HL-60 (cell line): Measurements from ENCODE around the gene CACNA1C.

Experiments used
- DNase-seq, 2 experiments: peaks; one replicate each; pipeline ENCODE4 v3.0.0-alpha.2; 2010 to 2020; ENCODE audit warnings: low read depth in 1 of 2, low spot score in 1 of 2
- H3K27ac ChIP-seq: fragments of 250-450 bp; sonication (Bioruptor Pico); replicated peaks from 2 replicates; pipeline ENCODE4 v1.5.1; 2020; ENCODE audit warnings: mild to moderate bottlenecking, moderate library complexity
- H3K27me3 ChIP-seq: fragments of 250-450 bp; sonication (Bioruptor Pico); 2 replicates; pipeline ENCODE4 v1.5.1; 2021; ENCODE audit warnings: mild to moderate bottlenecking, moderate library complexity; ENCODE audit not compliant: insufficient read depth, poor library complexity, severe bottlenecking
- H3K4me3 ChIP-seq: replicated peaks from 2 replicates; pipeline ENCODE4 v1.5.1; 2011; ENCODE audit warnings: mild to moderate bottlenecking, control low read depth, low read length; ENCODE audit not compliant: insufficient read depth
- GABPA ChIP-seq: IDR thresholded peaks from 2 replicates; pipeline ENCODE4 v1.6.1; 2012; ENCODE audit warnings: low read depth
- POLR2AphosphoS5 ChIP-seq: IDR thresholded peaks from 2 replicates; pipeline ENCODE4 v1.6.1; 2012; ENCODE audit warnings: low read depth
- REST ChIP-seq: IDR thresholded peaks from 2 replicates; pipeline ENCODE4 v1.6.1; 2012; ENCODE audit warnings: low read depth; ENCODE audit not compliant: insufficient replicate concordance
- SPI1 ChIP-seq: IDR thresholded peaks from 2 replicates; pipeline ENCODE4 v1.6.1; 2012; ENCODE audit warnings: low read depth, mild to moderate bottlenecking, borderline replicate concordance
- TF ChIP-seq, protein P1 (sequence below): IDR thresholded peaks from one replicate; pipeline ENCODE4 v1.5.1; 2011; ENCODE audit warnings: low read length, control low read depth, inconsistent platforms; ENCODE audit not compliant: insufficient read depth

The CACNA1C gene

DNA sequence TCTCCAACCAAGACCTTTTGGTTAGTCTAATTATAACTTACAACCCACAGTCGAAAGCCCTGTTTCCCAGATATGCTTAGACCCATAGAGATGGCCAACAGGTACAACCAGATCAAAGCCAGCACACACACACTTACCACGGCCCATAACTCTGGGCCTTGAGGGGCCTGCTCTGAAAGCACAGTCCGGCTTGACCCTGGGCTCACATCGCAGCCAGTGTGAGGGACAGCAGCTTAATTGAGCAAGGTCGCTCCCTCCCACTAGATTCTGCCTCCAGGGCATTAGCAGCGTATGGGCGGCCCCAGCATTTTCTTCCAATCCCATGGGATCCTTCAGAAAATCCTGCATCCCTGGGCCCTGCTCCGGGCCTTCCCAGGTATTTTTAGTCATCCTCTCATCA lies 584.6 kb downstream of the CACNA1C start:
- no peak for DNase-seq
- TF ChIP-seq SPI1 (no peak), REST (no peak), GABPA (no peak), POLR2AphosphoS5 (no peak)
- TF ChIP-seq, protein P1, sequence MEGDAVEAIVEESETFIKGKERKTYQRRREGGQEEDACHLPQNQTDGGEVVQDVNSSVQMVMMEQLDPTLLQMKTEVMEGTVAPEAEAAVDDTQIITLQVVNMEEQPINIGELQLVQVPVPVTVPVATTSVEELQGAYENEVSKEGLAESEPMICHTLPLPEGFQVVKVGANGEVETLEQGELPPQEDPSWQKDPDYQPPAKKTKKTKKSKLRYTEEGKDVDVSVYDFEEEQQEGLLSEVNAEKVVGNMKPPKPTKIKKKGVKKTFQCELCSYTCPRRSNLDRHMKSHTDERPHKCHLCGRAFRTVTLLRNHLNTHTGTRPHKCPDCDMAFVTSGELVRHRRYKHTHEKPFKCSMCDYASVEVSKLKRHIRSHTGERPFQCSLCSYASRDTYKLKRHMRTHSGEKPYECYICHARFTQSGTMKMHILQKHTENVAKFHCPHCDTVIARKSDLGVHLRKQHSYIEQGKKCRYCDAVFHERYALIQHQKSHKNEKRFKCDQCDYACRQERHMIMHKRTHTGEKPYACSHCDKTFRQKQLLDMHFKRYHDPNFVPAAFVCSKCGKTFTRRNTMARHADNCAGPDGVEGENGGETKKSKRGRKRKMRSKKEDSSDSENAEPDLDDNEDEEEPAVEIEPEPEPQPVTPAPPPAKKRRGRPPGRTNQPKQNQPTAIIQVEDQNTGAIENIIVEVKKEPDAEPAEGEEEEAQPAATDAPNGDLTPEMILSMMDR, result no peak
- Histone ChIP-seq H3K4me3 (no peak overlapping the region), H3K27me3 (no peaks in the 10 kb centered on the region), H3K27ac (no peak overlapping the region)

DNA sequence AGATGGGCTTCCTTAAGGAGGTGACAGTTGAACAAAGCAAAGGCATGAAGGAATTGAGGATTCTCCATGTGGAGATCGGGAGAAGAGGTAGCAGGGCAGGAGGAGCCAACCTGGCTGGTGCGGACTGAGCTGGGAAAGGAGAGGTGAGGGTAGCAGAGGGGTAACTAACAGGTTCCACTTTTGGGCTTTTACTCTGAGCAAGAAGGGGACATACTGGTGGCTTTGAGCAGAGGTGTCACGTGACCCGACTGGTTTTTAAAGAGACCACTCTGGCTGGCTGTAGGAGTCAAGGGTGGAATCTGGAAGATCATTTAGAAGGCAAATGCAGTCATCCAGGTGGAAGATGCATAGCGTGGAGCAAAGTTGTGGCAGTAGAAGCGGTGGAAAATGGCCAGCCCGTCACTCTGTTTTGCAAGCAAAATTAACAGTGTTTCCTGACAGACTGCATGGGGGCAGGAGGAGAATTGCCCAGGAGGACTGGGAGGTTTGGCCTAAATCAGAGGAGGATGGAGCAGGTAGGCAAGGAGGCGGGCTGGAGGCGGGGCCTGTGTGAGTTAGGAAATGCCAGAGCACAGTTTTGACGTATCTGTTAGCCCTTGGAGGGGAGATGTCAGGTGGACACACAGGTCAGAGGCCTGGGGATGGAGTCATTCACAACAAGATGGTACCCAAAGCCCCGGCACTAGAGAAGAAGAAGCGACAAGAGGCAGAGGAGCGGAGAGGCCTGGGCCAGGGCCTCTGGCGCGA lies 585.7 kb downstream of the CACNA1C start:
- no peak for TF ChIP-seq POLR2AphosphoS5
- TF ChIP-seq, protein P1, result no peak
- TF ChIP-seq GABPA, result no peak
- TF ChIP-seq REST, result no peak
- TF ChIP-seq SPI1, result no peak
- Histone ChIP-seq H3K27me3 (peaks cover 3% of the 10 kb centered on the region), H3K27ac (no peak overlapping the region), H3K4me3 (no peak overlapping the region)
- DNase-seq, result no peak

- Histone ChIP-seq H3K27me3 (peaks cover 7% of the 10 kb centered on the region), H3K27ac (no peak overlapping the region), H3K4me3 (no peak overlapping the region)
- TF ChIP-seq REST, result no peak
- TF ChIP-seq SPI1, result no peak
- TF ChIP-seq POLR2AphosphoS5, result no peak
- TF ChIP-seq, protein P1, result no peak
- no peak for TF ChIP-seq GABPA
- no peak for DNase-seq
These were observed 586.2 kb downstream of the CACNA1C start for GRCh38 chr12:2639020-2639298.
